GM23248 (cell line): ENCODE measurements around the gene TGM1. TPM values are rescaled to one million over a fixed set of nuclear protein-coding genes. Genes with fewer than 3 reads are reported as not detected.

Experiments
- DNase-seq: peaks from one replicate; pipeline ENCODE4 v3.0.0-alpha.2; 2015
- H2AFZ ChIP-seq: fragments of 200-600 bp; sonication (generic); 2 replicates; pipeline ENCODE4 v1.6.1; 2016; ENCODE audit warnings: antibody characterized with exemption
- H3F3A ChIP-seq: fragments of 200-600 bp; sonication (generic); 2 replicates; pipeline ENCODE4 v1.6.1; 2016; ENCODE audit warnings: mild to moderate bottlenecking, antibody characterized with exemption, mixed run types; ENCODE audit not compliant: insufficient read depth
- H3K27ac ChIP-seq: fragments of 200-600 bp; sonication (generic); 2 replicates; pipeline ENCODE4 v1.5.1; 2016; ENCODE audit warnings: mild to moderate bottlenecking
- H3K27me3 ChIP-seq: fragments of 200-600 bp; sonication (generic); replicated peaks from 2 replicates; pipeline ENCODE4 v1.6.1; 2016; ENCODE audit warnings: mild to moderate bottlenecking; ENCODE audit not compliant: insufficient read depth
- H3K36me3 ChIP-seq: fragments of 200-600 bp; sonication (generic); 2 replicates; pipeline ENCODE4 v1.6.1; 2016; ENCODE audit warnings: low read depth, mild to moderate bottlenecking
- H3K4me1 ChIP-seq: fragments of 200-600 bp; sonication (generic); 2 replicates; pipeline ENCODE4 v1.6.1; 2016; ENCODE audit warnings: mild to moderate bottlenecking; ENCODE audit not compliant: insufficient read depth
- H3K4me2 ChIP-seq: fragments of 200-600 bp; sonication (generic); one replicate; pipeline ENCODE4 v1.6.1; 2016; ENCODE audit warnings: mild to moderate bottlenecking; ENCODE audit not compliant: unreplicated experiment
- H3K4me3 ChIP-seq: fragments of 200-600 bp; sonication (generic); 2 replicates; pipeline ENCODE4 v1.5.1; 2016; ENCODE audit warnings: mild to moderate bottlenecking
- H3K79me2 ChIP-seq: fragments of 200-600 bp; sonication (generic); 2 replicates; pipeline ENCODE4 v1.6.1; 2016; ENCODE audit warnings: mild to moderate bottlenecking; ENCODE audit not compliant: insufficient read depth
- H3K9ac ChIP-seq: fragments of 200-600 bp; sonication (generic); 2 replicates; pipeline ENCODE4 v1.6.1; 2016; ENCODE audit warnings: mild to moderate bottlenecking
- H3K9me2 ChIP-seq: fragments of 200-600 bp; sonication (generic); 2 replicates; pipeline ENCODE4 v1.6.1; 2016; ENCODE audit warnings: mixed run types, mild to moderate bottlenecking, moderate library complexity; ENCODE audit not compliant: insufficient read depth
- H3K9me3 ChIP-seq: fragments of 200-600 bp; sonication (generic); one replicate; pipeline ENCODE4 v1.6.1; 2017; ENCODE audit warnings: low read depth
- H4K20me1 ChIP-seq: fragments of 200-600 bp; sonication (generic); 2 replicates; pipeline ENCODE4 v1.6.0; 2016; ENCODE audit not compliant: insufficient read depth
- EZH2 ChIP-seq: fragments of 200-600 bp; sonication (generic); IDR thresholded peaks from 2 replicates; pipeline ENCODE4 v1.6.1; 2018; ENCODE audit warnings: antibody characterized with exemption, mild to moderate bottlenecking; ENCODE audit not compliant: insufficient read depth, poor library complexity, severe bottlenecking
- EZH2phosphoT487 ChIP-seq: fragments of 200-600 bp; sonication (generic); IDR thresholded peaks from 2 replicates; pipeline ENCODE4 v1.6.1; 2018; ENCODE audit warnings: antibody characterized with exemption, moderate library complexity, mild to moderate bottlenecking, low read depth; ENCODE audit not compliant: insufficient read depth
- WGBS, 2 experiments: methylation state at CpG; one replicate each; pipeline ENCODE4 v1.1.6; 2015 to 2017; ENCODE audit warnings: low lambda C conversion rate in 2 of 2, low coverage in 1 of 2; ENCODE audit errors: missing lambda C conversion rate in 2 of 2; 5-methylcytosine and 5-hydroxymethylcytosine counted together
- in situ Hi-C: fragments of 300-500 bp; cut with MboI; formaldehyde crosslinking; loops from 2 replicates; pipeline ENCODE4 v1.15.0; 2020
- polyA plus RNA-seq: library from polyadenylated mRNA; unstranded; fragments of >200 nt; fragmentation: Nextera tagmentation; extraction: Ambion mirVana; gene quantifications from 2 replicates; pipeline ENCODE4 v1.2.1, GENCODE V29; 2016
- total RNA-seq: library from RNA; depleted of rRNA; stranded (reverse); fragments of >200 nt; shearing (Covaris generic); gene quantifications from 2 replicates; pipeline ENCODE4 v1.2.3, GENCODE V29; 2014

TGM1 gene
- total and polyA plus RNA-seq, 2 experiments from 2014 or later = 0.34 to 1.3 TPM

GRCh38 chr14:24237463-24237955 lies 25.5 kb downstream of the TGM1 start:
- no peaks in the 10 kb centered on the region for H3K9me3 ChIP-seq
- WGBS, 2 experiments = 78 to 91% methylated on average over 2 of the region's 2 CpGs
- TF ChIP-seq EZH2 (no peak), EZH2phosphoT487 (no peak)
- DNase-seq = no peak
- no peaks in the 10 kb centered on the region for H3K27me3 ChIP-seq
- H3K27ac ChIP-seq = 0 out of 2 replicates have a peak overlapping the region, but pooled peaks have one; percentile 2
- no peaks in the 10 kb centered on the region for H3K9me2 ChIP-seq
- in situ Hi-C loops = no loop called here
- H3K4me3 ChIP-seq = no peak overlapping the region
- no peak overlapping the region for H3K4me2 ChIP-seq
- peaks cover 74% of the 10 kb centered on the region for H3K79me2 ChIP-seq
- H3K36me3 ChIP-seq = peaks cover 37% of the 10 kb centered on the region
- H4K20me1 ChIP-seq = no peaks in the 10 kb centered on the region
- H2AFZ ChIP-seq = no peak overlapping the region
- peaks cover 34% of the 10 kb centered on the region for H3F3A ChIP-seq
- H3K9ac ChIP-seq = no peak overlapping the region
- H3K4me1 ChIP-seq = peaks cover 40% of the 10 kb centered on the region

DNA sequence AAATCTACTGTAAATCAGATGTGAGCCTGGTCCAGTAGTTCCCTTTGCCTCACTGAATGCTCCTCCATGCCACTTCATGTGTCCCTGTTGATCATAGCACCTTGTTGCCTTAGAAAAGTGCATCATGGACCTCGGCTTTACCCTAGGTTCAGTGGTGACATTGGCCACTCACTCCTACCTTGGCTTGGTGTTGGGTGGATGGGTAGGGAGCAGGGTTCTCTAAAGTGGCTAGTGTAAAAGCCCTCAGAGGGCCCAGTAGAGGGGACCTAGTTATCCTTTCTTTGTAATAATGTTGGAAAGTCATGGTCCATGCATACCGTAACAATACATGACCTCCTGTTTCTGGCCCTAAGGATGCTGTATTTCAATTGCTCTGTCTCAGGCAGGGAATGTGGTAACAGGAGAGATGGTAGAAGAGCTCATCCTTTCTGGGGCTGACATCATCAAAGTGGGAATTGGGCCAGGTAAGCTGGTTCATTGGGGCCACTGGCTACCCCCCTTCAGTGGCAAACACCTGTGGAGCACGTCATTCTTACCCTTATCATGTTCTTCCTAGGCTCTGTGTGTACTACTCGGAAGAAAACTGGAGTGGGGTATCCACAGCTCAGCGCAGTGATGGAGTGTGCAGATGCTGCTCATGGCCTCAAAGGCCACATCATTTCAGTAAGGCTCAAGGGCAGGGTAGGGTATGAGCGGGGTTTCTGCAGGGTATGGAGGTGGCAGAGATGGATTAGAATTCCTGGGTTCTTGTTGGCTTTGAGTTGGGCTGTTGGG lies 26.1 kb downstream of the TGM1 start:
- Histone ChIP-seq H2AFZ (no peak overlapping the region), H3K4me1 (peaks cover 40% of the 10 kb centered on the region), H3K27me3 (no peaks in the 10 kb centered on the region), H3K9me3 (no peaks in the 10 kb centered on the region), H3K36me3 (peaks cover 37% of the 10 kb centered on the region), H4K20me1 (no peaks in the 10 kb centered on the region), H3K4me3 (no peak overlapping the region), H3K27ac (0 out of 2 replicates have a peak overlapping the region, but pooled peaks have one; percentile 2), H3F3A (peaks cover 34% of the 10 kb centered on the region), H3K4me2 (no peak overlapping the region), H3K9ac (no peak overlapping the region), H3K79me2 (peaks cover 75% of the 10 kb centered on the region), H3K9me2 (no peaks in the 10 kb centered on the region)
- in situ Hi-C loops = no loop called here
- no peak for DNase-seq
- TF ChIP-seq EZH2phosphoT487 = no peak
- TF ChIP-seq EZH2 = no peak
- 91 to 94% methylated on average over 6 of the region's 6 CpGs for WGBS, 2 experiments

DNA sequence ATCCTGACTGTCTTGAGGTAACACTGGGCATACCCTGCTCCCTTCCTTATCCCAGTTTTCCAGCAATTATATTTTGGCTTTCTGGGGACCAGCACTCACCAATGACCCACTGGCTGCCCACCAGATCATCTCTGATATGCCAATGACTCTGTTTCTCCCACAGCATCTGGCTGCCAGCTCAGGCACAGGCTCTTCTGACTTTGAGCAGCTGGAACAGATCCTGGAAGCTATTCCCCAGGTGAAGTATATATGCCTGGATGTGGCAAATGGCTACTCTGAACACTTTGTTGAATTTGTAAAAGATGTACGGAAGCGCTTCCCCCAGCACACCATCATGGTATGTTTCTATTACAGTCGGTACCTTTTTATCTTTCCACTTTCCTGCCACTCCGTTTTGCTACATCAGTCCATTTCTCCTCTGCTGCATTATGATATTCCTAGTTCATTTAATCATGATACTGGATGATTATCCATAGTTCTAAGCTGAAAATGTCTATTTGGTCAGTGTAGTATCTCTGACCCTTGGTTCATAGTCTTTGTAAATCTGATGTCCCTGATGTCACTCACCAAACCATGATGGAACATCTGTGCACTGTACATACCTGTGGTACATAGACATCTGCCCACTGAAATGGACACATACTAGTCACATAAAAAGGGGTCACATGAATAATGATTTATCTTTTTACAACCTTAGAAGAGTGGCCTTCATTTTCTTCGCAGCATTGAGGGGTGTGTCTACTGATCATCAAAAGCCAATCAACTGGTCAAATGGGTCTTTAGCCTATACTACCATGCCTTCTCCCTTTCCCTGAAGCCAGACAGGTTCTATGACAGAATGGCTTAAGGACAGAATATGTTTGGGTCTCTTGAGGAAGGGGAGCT lies 26.9 kb downstream of the TGM1 start:
- Histone ChIP-seq H2AFZ (no peak overlapping the region), H3K27me3 (no peaks in the 10 kb centered on the region), H4K20me1 (no peaks in the 10 kb centered on the region), H3K9me3 (no peaks in the 10 kb centered on the region), H3K36me3 (peaks cover 35% of the 10 kb centered on the region), H3K79me2 (peaks cover 75% of the 10 kb centered on the region), H3K9me2 (no peaks in the 10 kb centered on the region), H3K9ac (no peak overlapping the region), H3K4me1 (peaks cover 34% of the 10 kb centered on the region), H3K4me2 (no peak overlapping the region), H3F3A (peaks cover 28% of the 10 kb centered on the region), H3K4me3 (no peak overlapping the region), H3K27ac (no peak overlapping the region)
- TF ChIP-seq EZH2 = no peak
- no peak for TF ChIP-seq EZH2phosphoT487
- WGBS, 2 experiments = 97 to 99% methylated on average over 5 of the region's 5 CpGs
- no peak for DNase-seq
- in situ Hi-C loops = no loop called here
